ENCODE results near the gene ANKRD31.
"Not testable (repeated sequence)": the region's sequence is repeated elsewhere in the genome, so short reads cannot be mapped to it uniquely, and the experiment has no call there.

Gene ANKRD31

DNA sequence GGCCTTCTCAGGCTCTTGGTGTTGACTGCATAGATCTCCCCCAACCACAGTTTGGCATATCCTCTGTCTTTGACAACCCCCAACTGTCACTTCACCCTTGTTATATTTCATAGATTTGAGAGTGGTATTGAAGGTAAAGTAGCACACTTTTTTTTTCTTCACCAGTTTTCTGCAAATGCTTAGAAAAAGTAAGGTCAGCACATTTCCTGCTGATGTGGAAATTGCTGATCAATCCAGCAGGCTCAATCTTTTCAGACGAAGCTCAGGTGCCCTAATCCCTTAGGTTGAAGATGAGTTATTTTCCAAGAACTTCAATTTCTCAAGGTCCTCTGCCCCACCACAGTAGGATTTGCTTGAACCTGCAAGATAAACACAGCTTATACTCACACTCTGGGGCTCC is 38.5 kb upstream of the ANKRD31 start (continued):
- TF ChIP-seq CREB5 (CRISPR knock-in tag; IDR thresholded peaks at IDR 0.05; ENCODE audit: low read depth) = no peak
- TF ChIP-seq CSDC2 (CRISPR knock-in tag; IDR thresholded peaks at IDR 0.05) = no peak
- no peak for TF ChIP-seq ZFP30 (CRISPR knock-in tag; IDR thresholded peaks at IDR 0.05)
- no peak for TF ChIP-seq RARB (CRISPR knock-in tag; IDR thresholded peaks at IDR 0.05)
- TF ChIP-seq BACH2 (CRISPR knock-in tag; IDR thresholded peaks at IDR 0.05; ENCODE audit: borderline replicate concordance) = no peak
- no peak for TF ChIP-seq ZNF8 (CRISPR knock-in tag; IDR thresholded peaks at IDR 0.05)

DNA sequence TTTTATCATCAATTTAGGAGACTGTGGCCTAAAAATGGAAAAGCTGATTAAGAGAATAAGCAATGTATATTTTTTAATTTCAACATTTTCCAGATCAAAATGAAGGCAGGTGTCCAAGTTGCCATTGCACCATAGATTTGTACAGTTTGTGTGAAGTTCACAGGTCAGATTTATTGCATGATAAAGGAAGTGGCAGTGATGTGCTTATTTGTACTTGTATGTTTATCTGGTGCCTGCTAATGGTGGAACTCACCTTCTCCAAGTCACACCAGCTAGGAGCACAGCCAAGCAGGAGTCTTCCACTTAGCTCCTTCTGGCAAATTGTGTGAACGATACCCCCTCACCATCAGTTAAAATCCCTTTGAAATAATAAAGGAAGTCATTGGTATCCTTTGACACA is 37.8 kb upstream of the ANKRD31 start:
- TF ChIP-seq ZNF565 (CRISPR knock-in tag; conservative IDR thresholded peaks at IDR 0.05; ENCODE audit: low read depth) (no peak), BACH2 (CRISPR knock-in tag; IDR thresholded peaks at IDR 0.05; ENCODE audit: borderline replicate concordance) (no peak), CSDC2 (CRISPR knock-in tag; IDR thresholded peaks at IDR 0.05) (no peak), ESRRG (CRISPR knock-in tag; IDR thresholded peaks at IDR 0.05) (no peak), SNAI2 (CRISPR knock-in tag; IDR thresholded peaks at IDR 0.05) (no peak)
- TF ChIP-seq, protein P1, sequence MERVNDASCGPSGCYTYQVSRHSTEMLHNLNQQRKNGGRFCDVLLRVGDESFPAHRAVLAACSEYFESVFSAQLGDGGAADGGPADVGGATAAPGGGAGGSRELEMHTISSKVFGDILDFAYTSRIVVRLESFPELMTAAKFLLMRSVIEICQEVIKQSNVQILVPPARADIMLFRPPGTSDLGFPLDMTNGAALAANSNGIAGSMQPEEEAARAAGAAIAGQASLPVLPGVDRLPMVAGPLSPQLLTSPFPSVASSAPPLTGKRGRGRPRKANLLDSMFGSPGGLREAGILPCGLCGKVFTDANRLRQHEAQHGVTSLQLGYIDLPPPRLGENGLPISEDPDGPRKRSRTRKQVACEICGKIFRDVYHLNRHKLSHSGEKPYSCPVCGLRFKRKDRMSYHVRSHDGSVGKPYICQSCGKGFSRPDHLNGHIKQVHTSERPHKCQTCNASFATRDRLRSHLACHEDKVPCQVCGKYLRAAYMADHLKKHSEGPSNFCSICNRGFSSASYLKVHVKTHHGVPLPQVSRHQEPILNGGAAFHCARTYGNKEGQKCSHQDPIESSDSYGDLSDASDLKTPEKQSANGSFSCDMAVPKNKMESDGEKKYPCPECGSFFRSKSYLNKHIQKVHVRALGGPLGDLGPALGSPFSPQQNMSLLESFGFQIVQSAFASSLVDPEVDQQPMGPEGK (CRISPR knock-in tag; IDR thresholded peaks at IDR 0.05; ENCODE audit: borderline replicate concordance) = no peak
- ATAC-seq = no peak

DNA sequence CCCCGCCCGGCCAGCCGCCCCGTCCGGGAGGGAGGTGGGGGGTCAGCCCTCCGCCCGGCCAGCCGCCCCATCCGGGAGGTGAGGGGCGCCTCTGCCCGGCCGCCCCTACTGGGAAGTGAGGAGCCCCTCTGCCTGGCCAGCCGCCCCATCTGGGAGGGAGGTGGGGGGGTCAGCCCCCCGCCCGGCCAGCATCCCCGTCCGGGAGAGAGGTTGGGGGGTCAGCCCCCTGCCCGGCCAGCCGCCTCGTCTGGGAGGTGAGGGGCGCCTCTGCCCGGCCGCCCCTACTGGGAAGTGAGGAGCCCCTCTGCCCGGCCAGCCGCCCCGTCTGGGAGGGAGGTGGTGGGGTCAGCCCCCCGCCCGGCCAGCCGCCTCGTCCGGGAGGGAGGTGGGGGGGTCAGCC is 33.9 kb upstream of the ANKRD31 start:
- ATAC-seq = not testable (repeated sequence)

DNA sequence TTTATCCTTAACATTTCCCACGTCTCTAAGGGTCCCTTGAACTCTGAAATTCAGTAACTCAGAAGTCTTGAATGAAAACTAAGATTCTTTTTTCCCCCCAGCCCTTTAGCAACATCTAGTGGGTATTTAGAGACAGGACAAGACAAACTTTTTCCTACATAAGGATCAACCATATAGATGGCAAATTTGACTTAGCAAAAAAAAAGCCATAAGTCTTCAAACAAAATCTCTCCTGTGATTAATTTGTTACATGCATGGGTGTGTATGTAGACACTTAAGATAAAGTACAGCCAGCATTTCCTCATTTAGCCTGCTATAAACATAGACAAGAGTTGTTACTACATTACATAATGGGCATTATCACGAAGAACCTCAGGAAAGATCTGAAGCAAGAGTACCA is 29.1 kb upstream of the ANKRD31 start:
- no peak for TF ChIP-seq GLIS3 (CRISPR knock-in tag; IDR thresholded peaks at IDR 0.05)
- TF ChIP-seq ZFP30 (CRISPR knock-in tag; IDR thresholded peaks at IDR 0.05) = no peak
- no peak for TF ChIP-seq ZNF565 (CRISPR knock-in tag; conservative IDR thresholded peaks at IDR 0.05; ENCODE audit: low read depth)
- peak; percentile 66; the same call in 2 of the 3 replicates for ATAC-seq

- ATAC-seq = no peak
- TF ChIP-seq ZFP3 (CRISPR knock-in tag; IDR thresholded peaks at IDR 0.05) (no peak), BACH2 (CRISPR knock-in tag; IDR thresholded peaks at IDR 0.05; ENCODE audit: borderline replicate concordance) (no peak), TCF4 (CRISPR knock-in tag; IDR thresholded peaks at IDR 0.05; ENCODE audit: borderline replicate concordance) (no peak)
Observed at GRCh38 chr5:75262271-75262670, 25.6 kb upstream of the ANKRD31 start.

DNA sequence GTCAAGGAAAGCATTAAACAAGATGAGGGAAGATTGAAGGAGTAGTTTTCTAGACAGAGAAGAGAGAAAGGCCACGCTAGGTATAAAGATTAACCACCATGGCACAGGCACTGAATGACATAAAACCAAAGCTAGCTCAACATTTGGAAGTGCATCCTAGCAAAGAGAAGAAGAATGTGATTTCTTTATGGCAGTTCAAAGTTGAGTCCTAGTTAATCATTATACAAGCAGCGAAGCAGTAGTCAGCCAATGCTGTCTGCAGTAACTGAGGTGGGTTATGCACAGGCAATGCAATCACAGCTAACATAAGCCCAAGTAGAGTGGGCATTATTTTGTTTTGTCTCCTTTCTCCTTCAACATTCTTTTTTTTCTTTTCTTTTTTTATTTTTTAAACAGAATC is 24.0 kb upstream of the ANKRD31 start:
- ATAC-seq = no peak
- TF ChIP-seq ZFP30 (CRISPR knock-in tag; IDR thresholded peaks at IDR 0.05) (no peak), TSHZ2 (CRISPR knock-in tag; IDR thresholded peaks at IDR 0.05) (no peak), ZC3H10 (CRISPR knock-in tag; IDR thresholded peaks at IDR 0.05) (no peak), TCF4 (CRISPR knock-in tag; IDR thresholded peaks at IDR 0.05; ENCODE audit: borderline replicate concordance) (no peak), OSR1 (CRISPR knock-in tag; IDR thresholded peaks at IDR 0.05) (no peak), GLIS3 (CRISPR knock-in tag; IDR thresholded peaks at IDR 0.05) (no peak), CSDC2 (CRISPR knock-in tag; IDR thresholded peaks at IDR 0.05) (no peak), ESRRG (CRISPR knock-in tag; IDR thresholded peaks at IDR 0.05) (no peak), ZNF8 (CRISPR knock-in tag; IDR thresholded peaks at IDR 0.05) (no peak), POU6F1 (CRISPR knock-in tag; IDR thresholded peaks at IDR 0.05; ENCODE audit: borderline replicate concordance, low read depth) (no peak), ZFP3 (CRISPR knock-in tag; IDR thresholded peaks at IDR 0.05) (no peak)

DNA sequence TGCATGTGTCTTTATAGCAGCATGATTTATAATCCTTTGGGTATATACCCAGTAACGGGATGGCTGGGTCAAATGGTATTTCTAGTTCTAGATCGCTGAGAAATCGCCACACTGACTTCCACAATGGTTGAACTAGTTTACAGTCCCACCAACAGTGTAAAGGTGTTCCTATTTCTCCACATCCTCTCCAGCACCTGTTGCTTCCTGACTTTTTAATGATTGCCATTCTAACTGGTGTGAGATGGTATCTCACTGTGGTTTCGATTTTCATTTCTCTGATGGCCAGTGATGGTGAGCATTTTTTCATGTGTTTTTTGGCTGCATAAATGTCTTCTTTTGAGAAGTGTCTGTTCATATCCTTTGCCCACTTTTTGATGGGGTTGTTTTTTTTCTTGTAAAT is 13.8 kb upstream of the ANKRD31 start:
- not testable (repeated sequence) for ATAC-seq
